BJ (cell line): Measurements from ENCODE around the gene RNASEH2A. TPM values are rescaled to one million over a fixed set of nuclear protein-coding genes. Genes with fewer than 3 reads are reported as not detected.
A peak's percentile ranks its signal among the peaks of the same experiment; 100 is the strongest.

Experiments used
- CTCF ChIA-PET: fragments of 350-600 bp; formaldehyde crosslinking; extraction: SDS; loops from one replicate; lab custom pipeline; 2021; ENCODE audit warnings: antibody characterized with exemption, inconsistent platforms; lab: Yijun Ruan, JAX
- POLR2A ChIA-PET: fragments of 300-600 bp; sonication (Branson Sonifier 250); formaldehyde crosslinking; extraction: SDS; loops from one replicate; lab custom pipeline; 2021; ENCODE audit warnings: antibody characterized with exemption; lab: Charles Lee
- DNase-seq: peaks from one replicate; pipeline ENCODE4 v3.0.0-alpha.2; 2011; ENCODE audit warnings: low read depth
- H3K27me3 ChIP-seq: 2 replicates; pipeline ENCODE4 v1.6.0; 2011; ENCODE audit warnings: low read length; ENCODE audit not compliant: control insufficient read depth, insufficient read depth
- H3K36me3 ChIP-seq: 2 replicates; pipeline ENCODE4 v1.5.1; 2011; ENCODE audit warnings: low read length; ENCODE audit not compliant: control insufficient read depth, insufficient read depth
- H3K4me3 ChIP-seq: 2 replicates; pipeline ENCODE4 v1.5.1; 2011; ENCODE audit warnings: low read depth, mild to moderate bottlenecking, control low read depth, low read length
- polyA plus RNA-seq: library from polyadenylated mRNA; depleted of rRNA; stranded (reverse); fragments of >200 nt; gene quantifications from 2 replicates; pipeline ENCODE4 v1.2.3, GENCODE V29; 2011
- TF ChIP-seq, protein P1 (sequence below): IDR thresholded peaks from 2 replicates; pipeline ENCODE4 v1.5.1; 2011; ENCODE audit warnings: low read depth, mild to moderate bottlenecking, control low read depth, inconsistent platforms, low read length, moderate library complexity; ENCODE audit not compliant: insufficient read depth

The RNASEH2A gene
- polyA plus RNA-seq, 1 experiment, result 30.3 TPM

DNA sequence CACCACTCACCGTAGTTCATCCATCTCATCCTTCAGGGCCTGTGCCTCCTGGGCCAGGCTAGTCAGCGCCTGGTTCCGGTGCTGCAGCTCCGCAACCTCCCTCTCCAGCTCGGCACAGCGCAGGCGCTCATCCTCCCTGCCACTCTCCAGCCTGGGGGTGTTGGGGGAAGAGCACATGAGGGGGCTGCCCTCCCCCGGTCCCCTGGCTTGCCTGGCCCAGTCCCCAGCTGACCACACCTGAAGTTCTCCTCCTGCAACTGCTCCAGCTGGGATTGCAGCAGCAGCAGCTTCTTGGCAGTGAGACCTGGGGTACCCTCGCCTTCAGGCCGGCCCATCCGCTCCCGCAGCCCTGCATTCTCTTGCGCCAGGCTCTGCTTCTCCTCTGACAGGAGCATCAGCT, 35.5 kb upstream of the RNASEH2A start:
- TF ChIP-seq, protein P1, sequence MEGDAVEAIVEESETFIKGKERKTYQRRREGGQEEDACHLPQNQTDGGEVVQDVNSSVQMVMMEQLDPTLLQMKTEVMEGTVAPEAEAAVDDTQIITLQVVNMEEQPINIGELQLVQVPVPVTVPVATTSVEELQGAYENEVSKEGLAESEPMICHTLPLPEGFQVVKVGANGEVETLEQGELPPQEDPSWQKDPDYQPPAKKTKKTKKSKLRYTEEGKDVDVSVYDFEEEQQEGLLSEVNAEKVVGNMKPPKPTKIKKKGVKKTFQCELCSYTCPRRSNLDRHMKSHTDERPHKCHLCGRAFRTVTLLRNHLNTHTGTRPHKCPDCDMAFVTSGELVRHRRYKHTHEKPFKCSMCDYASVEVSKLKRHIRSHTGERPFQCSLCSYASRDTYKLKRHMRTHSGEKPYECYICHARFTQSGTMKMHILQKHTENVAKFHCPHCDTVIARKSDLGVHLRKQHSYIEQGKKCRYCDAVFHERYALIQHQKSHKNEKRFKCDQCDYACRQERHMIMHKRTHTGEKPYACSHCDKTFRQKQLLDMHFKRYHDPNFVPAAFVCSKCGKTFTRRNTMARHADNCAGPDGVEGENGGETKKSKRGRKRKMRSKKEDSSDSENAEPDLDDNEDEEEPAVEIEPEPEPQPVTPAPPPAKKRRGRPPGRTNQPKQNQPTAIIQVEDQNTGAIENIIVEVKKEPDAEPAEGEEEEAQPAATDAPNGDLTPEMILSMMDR, result no peak
- ChIA-PET POLR2A (no interaction called here), CTCF (interaction anchor here (2.4 to 28.6 kb wide), 3 partner anchors 11 to 78 kb away, joined by 17 to 874 read pairs (median 355); partner anchors contain the start of genes JUNB, PRDX2, RNASEH2A and THSD8)
- Histone ChIP-seq H3K27me3 (no peaks in the 10 kb centered on the region), H3K36me3 (peaks cover 2% of the 10 kb centered on the region), H3K4me3 (no peak overlapping the region)
- DNase-seq, result no peak

DNA sequence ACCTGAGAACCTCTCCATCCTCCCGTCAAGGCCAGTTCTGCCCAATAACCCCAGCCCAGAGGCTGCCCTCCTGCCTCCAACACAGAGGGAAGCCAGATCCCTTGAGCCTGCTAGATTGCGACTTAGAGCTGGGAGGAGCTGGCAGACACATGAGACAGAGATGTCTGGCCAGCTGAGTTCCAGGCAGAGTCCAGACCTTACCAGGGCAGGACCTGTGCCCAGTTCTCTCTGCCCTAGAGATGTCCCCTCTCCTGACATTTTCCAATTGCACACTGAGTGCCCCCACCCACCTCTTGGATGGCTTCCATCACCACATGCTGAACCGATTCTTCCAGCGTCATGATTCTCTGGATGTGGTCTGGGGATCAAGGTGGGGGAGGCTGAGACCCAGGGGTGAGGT, 34.1 kb upstream of the RNASEH2A start:
- no peak for DNase-seq
- H3K36me3 ChIP-seq, result peaks cover 2% of the 10 kb centered on the region
- H3K27me3 ChIP-seq, result no peaks in the 10 kb centered on the region
- H3K4me3 ChIP-seq, result no peak overlapping the region
- TF ChIP-seq, protein P1, result no peak
- ChIA-PET CTCF (interaction anchor here (3.6 to 28.6 kb wide), 3 partner anchors 13 to 75 kb away, joined by 20 to 874 read pairs (median 43); partner anchors contain the start of genes JUNB, PRDX2, RNASEH2A and THSD8), POLR2A (no interaction called here)

DNA sequence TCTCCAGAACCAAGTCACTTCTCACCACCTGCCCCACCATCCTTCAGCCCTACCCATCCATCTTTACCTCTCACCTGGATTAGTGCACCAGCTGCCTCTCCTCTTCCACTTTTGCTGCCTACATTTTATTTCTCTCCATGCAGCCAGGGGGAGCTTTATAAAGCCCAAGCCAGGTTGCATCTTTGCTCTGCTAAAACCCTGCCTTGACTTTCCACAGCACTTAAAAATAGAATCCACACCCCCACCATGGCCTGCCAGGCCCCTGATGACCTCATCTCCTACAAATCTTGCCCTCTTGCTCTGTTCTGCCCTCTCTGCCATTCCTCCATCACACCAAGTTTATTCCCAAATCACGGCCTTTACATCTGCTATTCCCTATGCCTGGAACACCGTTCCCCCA, 32.8 kb upstream of the RNASEH2A start:
- Histone ChIP-seq H3K27me3 (no peaks in the 10 kb centered on the region), H3K4me3 (no peak overlapping the region), H3K36me3 (peaks cover 2% of the 10 kb centered on the region)
- CTCF ChIA-PET, result interaction anchor here (0.7 to 28.6 kb wide), 10 partner anchors 7 to 98 kb away, joined by 3 to 874 read pairs (median 5); partner anchors contain the start of genes JUNB, PRDX2, RNASEH2A and THSD8
- DNase-seq, result no peak
- TF ChIP-seq, protein P1, result peak; percentile 60
- POLR2A ChIA-PET, result interaction anchor here (1.0 kb wide), 1 partner anchor 19 kb away, joined by 13 read pairs; no protein-coding TSS in a partner anchor

- TF ChIP-seq, protein P1, result no peak
- DNase-seq, result no peak
- H3K36me3 ChIP-seq, result peaks cover 2% of the 10 kb centered on the region
- no peaks in the 10 kb centered on the region for H3K27me3 ChIP-seq
- peak within 1 kb of the TSS; percentile 86 for H3K4me3 ChIP-seq
- POLR2A ChIA-PET, result no interaction called here
- CTCF ChIA-PET, result interaction anchor here (1.3 to 28.6 kb wide), 7 partner anchors 9 to 75 kb away, joined by 4 to 874 read pairs (median 20); partner anchors contain the start of genes JUNB, PRDX2, RNASEH2A and THSD8
These were observed 31.5 kb upstream of the RNASEH2A start, which contains the start of gene HOOK2 for GRCh38 chr19:12774588-12775555. HOOK2 (minus strand) TSS chr19:12775552; CDS start chr19:12775449, 103 bp downstream.
